IMR-90 (cell line): ENCODE measurements around the gene CHAF1B. TPM values are rescaled to one million over a fixed set of nuclear protein-coding genes. Genes with fewer than 3 reads are reported as not detected.

Experiments
- ATAC-seq: fragments of 200-7000 bp; cut with Tn5 transposase; 2 replicates; pipeline ENCODE4 v1.9.1; 2020; ENCODE audit warnings: low read depth, mild to moderate bottlenecking, moderate library complexity
- BruUV-seq: library from RNA; stranded (reverse); fragments of 400-500 nt; replicated peaks from 2 replicates; lab custom pipeline; 2021; lab: Mats Ljungman, UMichigan
- CTCF ChIA-PET: fragments of 300-600 bp; formaldehyde crosslinking; extraction: SDS; loops from one replicate; lab custom pipeline; 2021; ENCODE audit warnings: antibody characterized with exemption; lab: Yijun Ruan, JAX
- POLR2A ChIA-PET: fragments of 300-600 bp; sonication (Branson Sonifier 250); formaldehyde crosslinking; loops from one replicate; lab custom pipeline; 2022; ENCODE audit warnings: antibody characterized with exemption; ENCODE audit not compliant: unreplicated experiment; lab: Charles Lee
- DNase-seq: peaks from one replicate; pipeline ENCODE4 v3.0.0; 2013
- H2AFZ ChIP-seq: replicated peaks from 2 replicates; pipeline ENCODE3; 2013; ENCODE audit warnings: low read length, mild to moderate bottlenecking; ENCODE audit not compliant: poor library complexity
- H2AK5ac ChIP-seq: 2 replicates; pipeline ENCODE4 v1.6.1; 2013; ENCODE audit warnings: low read depth, low read length, inconsistent platforms
- H2AK9ac ChIP-seq: replicated peaks from 2 replicates; pipeline ENCODE3; 2013; ENCODE audit warnings: mild to moderate bottlenecking, low read depth, low read length, moderate library complexity; ENCODE audit not compliant: poor library complexity
- H2BK120ac ChIP-seq: 2 replicates; pipeline ENCODE4 v1.6.1; 2013; ENCODE audit warnings: low read depth, low read length, inconsistent platforms
- H2BK15ac ChIP-seq: 3 replicates; pipeline ENCODE4 v1.6.1; 2013; ENCODE audit warnings: low read depth, low read length, inconsistent platforms
- H2BK20ac ChIP-seq: 2 replicates; pipeline ENCODE4 v1.6.1; 2013; ENCODE audit warnings: low read depth, mild to moderate bottlenecking, inconsistent platforms, low read length, moderate library complexity
- H2BK5ac ChIP-seq: 2 replicates; pipeline ENCODE4 v1.6.1; 2013; ENCODE audit warnings: mild to moderate bottlenecking, low read depth, low read length, inconsistent platforms; ENCODE audit not compliant: poor library complexity, severe bottlenecking
- H3K14ac ChIP-seq: replicated peaks from 2 replicates; pipeline ENCODE4 v1.6.1; 2013; ENCODE audit warnings: low read depth, low read length, inconsistent platforms
- H3K18ac ChIP-seq: 2 replicates; pipeline ENCODE4 v1.6.1; 2013; ENCODE audit warnings: low read depth, low read length, control low read depth
- H3K23ac ChIP-seq: 2 replicates; pipeline ENCODE4 v1.6.1; 2013; ENCODE audit warnings: low read depth, low read length, inconsistent platforms
- H3K27ac ChIP-seq: 2 replicates; pipeline ENCODE4 v1.5.1; 2013; ENCODE audit warnings: mild to moderate bottlenecking, control low read depth, low read length; ENCODE audit not compliant: insufficient read depth
- H3K27me3 ChIP-seq: 2 replicates; pipeline ENCODE4 v1.6.1; 2013; ENCODE audit warnings: low read length; ENCODE audit not compliant: control insufficient read depth, insufficient read depth
- H3K36me3 ChIP-seq: 2 replicates; pipeline ENCODE4 v1.6.1; 2013; ENCODE audit warnings: low read length, mixed read lengths; ENCODE audit not compliant: control insufficient read depth, insufficient read depth
- H3K4ac ChIP-seq: 2 replicates; pipeline ENCODE4 v1.6.1; 2013; ENCODE audit warnings: low read depth, low read length, inconsistent platforms
- H3K4me1 ChIP-seq: 2 replicates; pipeline ENCODE4 v1.6.1; 2013; ENCODE audit warnings: low read length, mixed read lengths; ENCODE audit not compliant: control insufficient read depth, insufficient read depth
- H3K4me2 ChIP-seq: 2 replicates; pipeline ENCODE4 v1.6.1; 2013; ENCODE audit warnings: low read depth, mild to moderate bottlenecking, control low read depth, low read length, moderate library complexity
- H3K4me3 ChIP-seq: 2 replicates; pipeline ENCODE4 v1.5.1; 2013; ENCODE audit warnings: low read depth, mild to moderate bottlenecking, control low read depth, low read length, moderate library complexity; ENCODE audit not compliant: insufficient read depth
- H3K56ac ChIP-seq: 2 replicates; pipeline ENCODE4 v1.6.1; 2013; ENCODE audit warnings: low read length, inconsistent platforms; ENCODE audit not compliant: insufficient read depth; ENCODE audit errors: extremely low read depth
- H3K79me1 ChIP-seq, 2 experiments: 2 replicates each; pipeline ENCODE4 v1.6.1; 2013; ENCODE audit warnings: low read length in 2 of 2, inconsistent platforms in 1 of 2, low read depth in 1 of 2
- H3K9ac ChIP-seq: 2 replicates; pipeline ENCODE4 v1.6.1; 2013; ENCODE audit warnings: low read depth, low read length, control low read depth
- H3K9me1 ChIP-seq: 2 replicates; pipeline ENCODE4 v1.6.1; 2013; ENCODE audit warnings: low read length, inconsistent platforms; ENCODE audit not compliant: insufficient read depth
- H3K9me3 ChIP-seq: 2 replicates; pipeline ENCODE4 v1.6.1; 2013; ENCODE audit warnings: low read length; ENCODE audit not compliant: control insufficient read depth, insufficient read depth
- H4K20me1 ChIP-seq: 2 replicates; pipeline ENCODE4 v1.6.1; 2013; ENCODE audit warnings: low read length, inconsistent platforms; ENCODE audit not compliant: insufficient read depth
- H4K5ac ChIP-seq: 2 replicates; pipeline ENCODE4 v1.6.1; 2013; ENCODE audit warnings: mild to moderate bottlenecking, low read depth, low read length, control low read depth
- H4K8ac ChIP-seq, 2 experiments: 2 replicates each; pipeline ENCODE4 v1.6.1; 2013; ENCODE audit warnings: low read depth in 2 of 2, low read length in 2 of 2, control low read depth in 1 of 2, inconsistent platforms in 1 of 2
- H4K91ac ChIP-seq: 2 replicates; pipeline ENCODE4 v1.6.1; 2013; ENCODE audit warnings: low read depth, low read length, inconsistent platforms; ENCODE audit not compliant: insufficient read depth
- RAD21 ChIP-seq: IDR thresholded peaks from 2 replicates; pipeline ENCODE4 v1.6.1; 2012; ENCODE audit warnings: low read length, improper control_type of control experiment
- RFX5 ChIP-seq: IDR thresholded peaks from 2 replicates; pipeline ENCODE4 v1.8.0; 2012; ENCODE audit warnings: low read depth, mild to moderate bottlenecking, low read length, moderate library complexity
- SMC3 ChIP-seq: fragments of 150-350 bp; IDR thresholded peaks from 2 replicates; pipeline ENCODE4 v1.6.1; 2016; ENCODE audit warnings: low read depth, mild to moderate bottlenecking, antibody characterized with exemption, low read length, moderate library complexity
- WGBS, 2 experiments: methylation state at CpG; one replicate each; pipeline versions ENCODE4 v1.1.5 to v1.1.7; 2013; ENCODE audit warnings: missing lambda C conversion rate in 2 of 2; ENCODE audit not compliant: insufficient read length in 1 of 2; ENCODE audit errors: extremely low coverage in 2 of 2; 5-methylcytosine and 5-hydroxymethylcytosine counted together
- dilution Hi-C: fragments of 300-500 bp; cut with HindIII; formaldehyde crosslinking; loops from one replicate; pipeline ENCODE4 v1.14.3; 2018; ENCODE audit warnings: low sequenced_read_pairs; ENCODE audit not compliant: unreplicated experiment
- in situ Hi-C: fragments of 300-500 bp; cut with MboI; formaldehyde crosslinking; loops from 3 replicates; pipeline ENCODE4 v1.14.3; 2019; ENCODE audit warnings: low sequenced_read_pairs, inconsistent platforms, mixed read lengths
- intact Hi-C: fragments of 100-400 bp; cut with micrococcal nuclease; formaldehyde crosslinking; loops from 2 replicates; pipeline ENCODE4 v1.10.0; 2022
- polyA plus RNA-seq, 3 experiments: library from polyadenylated mRNA; depleted of rRNA; stranded (reverse); fragments of >200 nt; gene quantifications; 2 replicates each; pipeline ENCODE4 v1.2.3, GENCODE V29; 2012; ENCODE audit warnings: low replicate concordance in 1 of 3
- total RNA-seq: library from RNA; depleted of rRNA; stranded (reverse); fragments of >200 nt; gene quantifications from 2 replicates; pipeline ENCODE4 v1.2.3, GENCODE V29; 2012
- TF ChIP-seq, protein P1 (sequence below): fragments of 150-350 bp; IDR thresholded peaks from 2 replicates; pipeline ENCODE4 v1.6.1; 2016; ENCODE audit warnings: low read depth, mild to moderate bottlenecking, low read length, moderate library complexity, borderline replicate concordance
- TF ChIP-seq, protein P2 (sequence below): conservative IDR thresholded peaks from 2 replicates; pipeline ENCODE4 v1.5.1; 2012; ENCODE audit warnings: mild to moderate bottlenecking, low read depth, low read length, improper control_type of control experiment

The CHAF1B gene
- total and polyA plus RNA-seq, 2 of the 4 experiments (the other 2 are of a cell fraction): 4.5 to 6.4 TPM

DNA sequence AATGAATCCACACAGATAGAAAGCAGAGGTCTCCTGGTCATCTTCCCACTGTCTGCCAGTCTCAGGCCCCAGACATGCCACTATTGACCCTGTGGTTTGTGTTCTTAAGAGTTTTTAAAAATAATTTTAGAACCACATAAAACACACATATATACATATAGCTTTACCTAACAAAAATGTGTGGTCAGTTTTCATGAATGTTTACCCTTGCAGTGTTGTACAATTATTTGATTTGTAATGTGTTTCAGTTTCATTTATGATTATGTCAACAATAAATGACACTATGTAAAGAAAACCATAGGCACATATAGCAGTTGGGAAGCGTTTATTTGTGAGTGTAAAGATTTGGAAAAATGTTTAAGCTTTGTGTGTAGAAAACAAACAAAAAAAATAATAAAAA is 17.1 kb downstream of the CHAF1B start:
- no peak overlapping the region for H2AK5ac ChIP-seq
- no peak overlapping the region for H2AK9ac ChIP-seq
- H3K23ac ChIP-seq: no peak overlapping the region
- intact Hi-C loops (no loop called here), in situ Hi-C loops (no loop called here), dilution Hi-C loops (no loop called here)
- ATAC-seq (no peak), DNase-seq (no peak)
- no peak overlapping the region for H3K4me2 ChIP-seq
- H3K9me3 ChIP-seq: no peaks in the 10 kb centered on the region
- H2BK5ac ChIP-seq: no peak overlapping the region
- H3K9ac ChIP-seq: no peak overlapping the region
- H4K91ac ChIP-seq: no peak overlapping the region
- ChIA-PET POLR2A (interaction anchor here (0.6 kb wide), 2 partner anchors 38 to 198 kb away, joined by 3 to 9 read pairs; no protein-coding TSS in a partner anchor), CTCF (interaction anchor here (0.6 to 0.9 kb wide), 3 partner anchors 11 to 262 kb away, joined by 3 read pairs; no protein-coding TSS in a partner anchor)
- no peak overlapping the region for H3K56ac ChIP-seq
- TF ChIP-seq SMC3: no peak
- TF ChIP-seq, protein P1, sequence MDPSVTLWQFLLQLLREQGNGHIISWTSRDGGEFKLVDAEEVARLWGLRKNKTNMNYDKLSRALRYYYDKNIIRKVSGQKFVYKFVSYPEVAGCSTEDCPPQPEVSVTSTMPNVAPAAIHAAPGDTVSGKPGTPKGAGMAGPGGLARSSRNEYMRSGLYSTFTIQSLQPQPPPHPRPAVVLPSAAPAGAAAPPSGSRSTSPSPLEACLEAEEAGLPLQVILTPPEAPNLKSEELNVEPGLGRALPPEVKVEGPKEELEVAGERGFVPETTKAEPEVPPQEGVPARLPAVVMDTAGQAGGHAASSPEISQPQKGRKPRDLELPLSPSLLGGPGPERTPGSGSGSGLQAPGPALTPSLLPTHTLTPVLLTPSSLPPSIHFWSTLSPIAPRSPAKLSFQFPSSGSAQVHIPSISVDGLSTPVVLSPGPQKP: no peak
- TF ChIP-seq RFX5: no peak
- no peak for TF ChIP-seq RAD21
- TF ChIP-seq, protein P2, sequence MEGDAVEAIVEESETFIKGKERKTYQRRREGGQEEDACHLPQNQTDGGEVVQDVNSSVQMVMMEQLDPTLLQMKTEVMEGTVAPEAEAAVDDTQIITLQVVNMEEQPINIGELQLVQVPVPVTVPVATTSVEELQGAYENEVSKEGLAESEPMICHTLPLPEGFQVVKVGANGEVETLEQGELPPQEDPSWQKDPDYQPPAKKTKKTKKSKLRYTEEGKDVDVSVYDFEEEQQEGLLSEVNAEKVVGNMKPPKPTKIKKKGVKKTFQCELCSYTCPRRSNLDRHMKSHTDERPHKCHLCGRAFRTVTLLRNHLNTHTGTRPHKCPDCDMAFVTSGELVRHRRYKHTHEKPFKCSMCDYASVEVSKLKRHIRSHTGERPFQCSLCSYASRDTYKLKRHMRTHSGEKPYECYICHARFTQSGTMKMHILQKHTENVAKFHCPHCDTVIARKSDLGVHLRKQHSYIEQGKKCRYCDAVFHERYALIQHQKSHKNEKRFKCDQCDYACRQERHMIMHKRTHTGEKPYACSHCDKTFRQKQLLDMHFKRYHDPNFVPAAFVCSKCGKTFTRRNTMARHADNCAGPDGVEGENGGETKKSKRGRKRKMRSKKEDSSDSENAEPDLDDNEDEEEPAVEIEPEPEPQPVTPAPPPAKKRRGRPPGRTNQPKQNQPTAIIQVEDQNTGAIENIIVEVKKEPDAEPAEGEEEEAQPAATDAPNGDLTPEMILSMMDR: no peak
- no peak overlapping the region for H2AFZ ChIP-seq
- H3K79me1 ChIP-seq: 0 out of 4 replicates have a peak, but pooled peaks cover 0 to 3% of the 10 kb centered on the region in 2 experiments
- no peak overlapping the region for H2BK20ac ChIP-seq
- WGBS, 2 experiments: no CpG with 5 or more reads among the region's 1 CpG
- no peak overlapping the region for H3K18ac ChIP-seq
- H3K14ac ChIP-seq: no peak overlapping the region
- H3K4ac ChIP-seq: no peak overlapping the region
- H3K36me3 ChIP-seq: peaks cover 7% of the 10 kb centered on the region
- BruUV-seq: no TSS peak
- H4K8ac ChIP-seq: no peak overlapping the region
- no peak overlapping the region for H2BK15ac ChIP-seq
- H3K27ac ChIP-seq: no peak overlapping the region
- H4K5ac ChIP-seq: no peak overlapping the region
- no peaks in the 10 kb centered on the region for H3K27me3 ChIP-seq
- H2BK120ac ChIP-seq: no peak overlapping the region
- no peaks in the 10 kb centered on the region for H3K4me1 ChIP-seq
- H3K4me3 ChIP-seq: no peak overlapping the region
- H4K20me1 ChIP-seq: no peaks in the 10 kb centered on the region
- H3K9me1 ChIP-seq: 0 out of 2 replicates have a peak, but pooled peaks cover 3% of the 10 kb centered on the region
